Endodermal cell (in vitro differentiated cells): ENCODE measurements around the gene LAMA2. TPM values are rescaled to one million over a fixed set of nuclear protein-coding genes. Genes with fewer than 3 reads are reported as not detected.
A peak's percentile ranks its signal among the peaks of the same experiment; 100 is the strongest.

ENCODE experiments used
- DNase-seq: peaks from one replicate; pipeline ENCODE4 v3.0.0-alpha.2; 2017
- H3K27ac ChIP-seq: 2 replicates; pipeline ENCODE4 v1.5.1; 2013; ENCODE audit warnings: mild to moderate bottlenecking, low read depth, low read length, moderate library complexity
- H3K27me3 ChIP-seq: 2 replicates; pipeline ENCODE4 v1.6.1; 2013; ENCODE audit warnings: mild to moderate bottlenecking, low read length, moderate library complexity; ENCODE audit not compliant: insufficient read depth, control insufficient read depth, poor library complexity, severe bottlenecking
- H3K36me3 ChIP-seq: 2 replicates; pipeline ENCODE4 v1.7.0; 2013; ENCODE audit warnings: mild to moderate bottlenecking, low read length, moderate library complexity; ENCODE audit not compliant: control insufficient read depth, insufficient read depth
- H3K4me1 ChIP-seq: one replicate; pipeline ENCODE4 v1.7.0; 2013; ENCODE audit warnings: low read length; ENCODE audit not compliant: control insufficient read depth, insufficient read depth
- H3K4me3 ChIP-seq: 2 replicates; pipeline ENCODE4 v1.5.1; 2013; ENCODE audit warnings: mild to moderate bottlenecking, low read length, moderate library complexity
- H3K9ac ChIP-seq: 2 replicates; pipeline ENCODE4 v1.6.1; 2013; ENCODE audit warnings: mild to moderate bottlenecking, low read length, moderate library complexity; ENCODE audit not compliant: poor library complexity, severe bottlenecking; ENCODE audit errors: extremely low read depth
- H3K9me3 ChIP-seq: 2 replicates; pipeline ENCODE4 v1.6.1; 2013; ENCODE audit warnings: mild to moderate bottlenecking, low read length, moderate library complexity; ENCODE audit not compliant: control insufficient read depth
- H3K27ac Mint-ChIP-seq: 2 replicates; pipeline ENCODE4 v1.8.0; 2020; ENCODE audit warnings: mixed read lengths
- H3K27me3 Mint-ChIP-seq: 2 replicates; pipeline ENCODE4 v1.8.0; 2021; ENCODE audit warnings: mild to moderate bottlenecking, mixed read lengths; ENCODE audit not compliant: insufficient read depth
- H3K36me3 Mint-ChIP-seq: 2 replicates; pipeline ENCODE4 v1.8.0; 2020; ENCODE audit warnings: low read depth, mixed read lengths
- H3K4me1 Mint-ChIP-seq: 2 replicates; pipeline ENCODE4 v1.8.0; 2020; ENCODE audit warnings: mixed read lengths
- H3K4me3 Mint-ChIP-seq: 2 replicates; pipeline ENCODE4 v1.8.0; 2020; ENCODE audit warnings: mild to moderate bottlenecking, moderate library complexity, mixed read lengths
- H3K9me3 Mint-ChIP-seq: 2 replicates; pipeline ENCODE4 v1.8.0; 2020; ENCODE audit warnings: mild to moderate bottlenecking, mixed read lengths
- CTCF ChIP-seq: fragments of 200-600 bp; sonication (generic); conservative IDR thresholded peaks from 2 replicates; pipeline ENCODE4 v1.5.0; 2021; ENCODE audit warnings: antibody characterized with exemption, mild to moderate bottlenecking
- WGBS, 2 experiments: methylation state at CpG; one replicate each; pipeline versions ENCODE4 v1.1.5 to v1.1.7; 2013; ENCODE audit warnings: missing lambda C conversion rate in 2 of 2, mixed read lengths in 1 of 2; ENCODE audit not compliant: insufficient coverage in 1 of 2, insufficient read length in 1 of 2; 5-methylcytosine and 5-hydroxymethylcytosine counted together
- total RNA-seq, 2 donors: library from RNA; stranded (reverse); fragmentation: NEBNext Ultra II Directional in 1 of 2; extraction: Animal tissue kit (Norgen Biotek cat#: 25700) in 1 of 2; gene quantifications; 2 replicates in 1 of 2; 3 replicates in 1 of 2; pipeline ENCODE4 v1.2.1, GENCODE V29; 2021

LAMA2 gene
- total RNA-seq, 2 donors from 2014 or later: 2.3 to 4.1 TPM

- H3K9me3 ChIP-seq: peaks cover 14% of the 10 kb centered on the region
These were observed 663.8 kb downstream of the LAMA2 start for GRCh38 chr6:129546702-129547101.

GRCh38 chr6:129551486-129551885 lies 668.5 kb downstream of the LAMA2 start:
- no peak for TF ChIP-seq CTCF
- no peak overlapping the region for H3K4me3 Mint-ChIP-seq
- Histone ChIP-seq H3K9me3 (no peaks in the 10 kb centered on the region), H3K4me1 (peaks cover 31% of the 10 kb centered on the region), H3K9ac (no peak overlapping the region), H3K27me3 (no peaks in the 10 kb centered on the region), H3K4me3 (no peak overlapping the region), H3K27ac (no peak overlapping the region), H3K36me3 (no peaks in the 10 kb centered on the region)
- no peaks in the 10 kb centered on the region for H3K27me3 Mint-ChIP-seq
- no peak overlapping the region for H3K27ac Mint-ChIP-seq
- H3K9me3 Mint-ChIP-seq: no peaks in the 10 kb centered on the region
- 100% methylated on average over 1 of the region's 1 CpG; no CpG with 5 or more reads in 1 of the 2 experiments for WGBS, 2 experiments
- no peak for DNase-seq
- H3K36me3 Mint-ChIP-seq: no peaks in the 10 kb centered on the region
- peaks cover 36% of the 10 kb centered on the region for H3K4me1 Mint-ChIP-seq

More at GRCh38 chr6:129546702-129547101, 663.8 kb downstream of the LAMA2 start:
- H3K4me1 Mint-ChIP-seq: peaks cover 2% of the 10 kb centered on the region
- Histone ChIP-seq H3K4me1 (peaks cover 4% of the 10 kb centered on the region), H3K27ac (no peak overlapping the region), H3K4me3 (no peak overlapping the region), H3K27me3 (no peaks in the 10 kb centered on the region), H3K36me3 (peaks cover 3% of the 10 kb centered on the region), H3K9ac (no peak overlapping the region)
- H3K4me3 Mint-ChIP-seq: no peak overlapping the region
- H3K9me3 Mint-ChIP-seq: no peaks in the 10 kb centered on the region
- 92 to 100% methylated on average over 1 to 4 of the region's 4 CpGs for WGBS, 2 experiments
- no peaks in the 10 kb centered on the region for H3K36me3 Mint-ChIP-seq
- no peak overlapping the region for H3K27ac Mint-ChIP-seq
- DNase-seq: no peak
- TF ChIP-seq CTCF: no peak
- no peaks in the 10 kb centered on the region for H3K27me3 Mint-ChIP-seq

GRCh38 chr6:129552413-129552812 lies 669.5 kb downstream of the LAMA2 start:
- peak; percentile 20 for TF ChIP-seq CTCF
- Mint-ChIP-seq H3K27ac (no peak overlapping the region), H3K9me3 (no peaks in the 10 kb centered on the region), H3K4me3 (no peak overlapping the region), H3K4me1 (peaks cover 41% of the 10 kb centered on the region), H3K36me3 (no peaks in the 10 kb centered on the region), H3K27me3 (no peaks in the 10 kb centered on the region)
- Histone ChIP-seq H3K9ac (no peak overlapping the region), H3K27ac (no peak overlapping the region), H3K4me1 (peaks cover 32% of the 10 kb centered on the region), H3K36me3 (no peaks in the 10 kb centered on the region), H3K4me3 (no peak overlapping the region), H3K27me3 (no peaks in the 10 kb centered on the region), H3K9me3 (no peaks in the 10 kb centered on the region)
- WGBS, 2 experiments: 73 to 95% methylated on average over 2 of the region's 2 CpGs
- DNase-seq: no peak
